SKM-1 treated with dmso at 0.1 percent for 144 hours (cell line): ENCODE results near the gene MVB12B.
"Not testable (repeated sequence)": the region's sequence is repeated elsewhere in the genome, so short reads cannot be mapped to it uniquely, and the experiment has no call there.

ENCODE experiments used
- DNase-seq: peaks from one replicate; lab custom pipeline; 2025; ENCODE audit not compliant: unreplicated experiment; lab: John Stamatoyannopoulos, UW

Gene MVB12B

DNA sequence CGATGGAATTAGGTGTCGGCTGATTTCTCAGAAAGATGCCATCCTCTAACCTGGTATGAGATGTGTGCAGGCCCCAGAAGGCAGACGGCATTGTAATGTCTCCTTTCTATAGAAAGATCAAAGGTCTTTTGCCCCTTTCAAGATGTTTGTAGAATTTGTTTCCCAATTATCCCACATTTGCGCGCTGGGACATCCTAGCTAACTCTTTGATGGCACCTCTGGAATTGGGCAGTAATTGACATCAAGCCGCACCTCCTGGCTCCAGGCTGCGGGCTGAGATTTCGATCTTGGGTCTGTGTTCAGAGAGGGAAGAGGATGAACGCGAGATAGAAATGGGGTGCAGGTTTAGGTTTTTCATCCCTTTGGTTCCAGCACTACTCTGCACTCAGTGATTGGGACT is 202.3 kb downstream of the MVB12B start:
- DNase-seq = no peak

GRCh38 chr9:126531035-126531571 is 204.5 kb downstream of the MVB12B start:
- no peak for DNase-seq

- no peak for DNase-seq
These were observed 205.0 kb downstream of the MVB12B start for GRCh38 chr9:126531591-126531990.

GRCh38 chr9:126532019-126532462 is 205.4 kb downstream of the MVB12B start:
- DNase-seq = no peak

DNA sequence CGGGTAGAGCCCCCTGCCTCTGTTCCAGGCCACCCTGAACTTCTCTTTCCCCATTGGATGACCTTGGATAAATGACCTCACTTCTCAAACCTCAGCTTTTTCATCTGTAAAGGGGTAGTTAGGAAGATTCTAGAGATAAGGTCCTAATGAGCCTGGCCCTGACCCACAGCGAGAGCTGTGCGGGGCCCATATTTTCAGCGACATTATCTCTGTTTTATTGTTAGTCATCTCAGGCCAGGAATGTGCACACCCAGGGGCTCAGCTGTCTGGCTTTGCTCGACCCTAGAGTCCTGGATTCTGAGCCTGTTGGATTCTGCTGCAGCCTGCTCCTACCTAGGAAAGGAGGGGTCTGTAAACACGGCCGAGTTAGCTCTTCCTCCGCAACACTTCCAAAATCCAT is 205.9 kb downstream of the MVB12B start:
- no peak for DNase-seq

- DNase-seq = no peak
These were observed 206.6 kb downstream of the MVB12B start for GRCh38 chr9:126532951-126533925.

- DNase-seq = no peak
These were observed 207.3 kb downstream of the MVB12B start for GRCh38 chr9:126533926-126534310.

- no peak for DNase-seq
These were observed 208.0 kb downstream of the MVB12B start for GRCh38 chr9:126534431-126535186.

GRCh38 chr9:126536131-126536530 is 209.5 kb downstream of the MVB12B start:
- DNase-seq = no peak

DNA sequence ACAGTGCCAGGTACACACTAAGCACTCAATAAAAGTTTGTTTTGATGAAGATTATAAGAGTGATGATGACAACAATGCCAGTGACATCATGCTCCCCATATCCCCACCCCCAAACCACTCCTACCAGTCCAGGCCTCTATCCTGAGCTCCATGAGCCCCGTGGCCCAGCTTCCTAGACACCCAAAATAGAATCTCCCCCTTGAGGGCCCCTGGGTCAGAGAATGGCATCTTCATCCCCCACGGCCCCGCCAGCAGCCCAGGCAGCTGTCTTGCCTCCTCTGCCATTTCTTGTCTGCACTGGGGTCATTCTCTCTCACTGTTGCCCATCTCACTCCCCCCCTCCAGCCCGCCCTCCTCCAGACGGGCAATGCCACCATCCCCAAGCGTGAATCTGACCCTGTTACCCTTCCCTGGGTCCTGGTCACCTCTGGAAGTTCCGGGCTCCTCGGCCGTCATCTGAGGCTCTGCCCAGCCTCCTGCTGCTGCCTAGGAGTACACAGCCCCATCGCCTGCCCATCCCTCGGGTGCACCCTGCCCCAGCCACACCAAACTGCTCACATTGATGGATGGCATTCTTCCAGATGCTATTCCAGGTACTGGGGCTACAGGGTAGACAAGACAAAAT is 210.3 kb downstream of the MVB12B start:
- DNase-seq = no peak

- no peak for DNase-seq
These were observed 211.9 kb downstream of the MVB12B start for GRCh38 chr9:126538550-126538949.

DNA sequence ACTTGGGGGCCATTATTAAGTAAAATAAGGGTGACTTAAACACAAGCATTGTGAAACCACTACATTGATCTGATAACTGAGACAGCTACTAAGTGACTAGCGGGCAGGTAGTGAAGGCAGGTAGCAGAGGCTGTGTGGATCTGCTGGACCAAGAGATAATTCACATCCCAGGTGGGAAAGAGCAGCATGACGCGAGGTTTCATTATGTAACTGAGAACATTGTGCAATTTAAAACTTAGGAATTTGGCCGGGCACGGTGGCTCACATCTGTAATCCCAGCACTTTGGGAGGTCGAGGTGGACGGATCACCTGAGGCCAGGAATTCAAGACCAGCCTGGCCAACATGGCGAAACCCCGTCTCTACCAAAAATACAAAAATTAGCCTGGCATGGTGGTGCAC is 213.8 kb downstream of the MVB12B start:
- not testable (repeated sequence) for DNase-seq

DNA sequence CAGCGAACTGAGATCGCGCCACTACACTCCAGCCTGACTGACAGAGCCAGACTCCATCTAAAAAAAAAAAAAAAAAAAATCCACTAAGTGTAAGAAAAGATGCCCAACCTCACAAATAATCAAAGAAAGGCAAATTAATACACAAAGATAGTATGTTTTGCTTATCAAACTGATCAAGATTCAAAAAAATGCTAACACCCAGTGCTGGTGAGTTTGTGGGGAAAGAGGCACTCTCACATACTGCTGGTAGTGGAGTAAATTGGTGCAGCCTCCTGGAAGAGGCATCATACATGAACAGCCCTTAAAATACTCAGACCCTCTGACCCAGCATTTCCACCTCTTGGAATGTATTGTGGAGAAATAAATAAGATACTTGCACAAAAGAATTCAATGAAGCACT is 216.9 kb downstream of the MVB12B start:
- no peak for DNase-seq

DNA sequence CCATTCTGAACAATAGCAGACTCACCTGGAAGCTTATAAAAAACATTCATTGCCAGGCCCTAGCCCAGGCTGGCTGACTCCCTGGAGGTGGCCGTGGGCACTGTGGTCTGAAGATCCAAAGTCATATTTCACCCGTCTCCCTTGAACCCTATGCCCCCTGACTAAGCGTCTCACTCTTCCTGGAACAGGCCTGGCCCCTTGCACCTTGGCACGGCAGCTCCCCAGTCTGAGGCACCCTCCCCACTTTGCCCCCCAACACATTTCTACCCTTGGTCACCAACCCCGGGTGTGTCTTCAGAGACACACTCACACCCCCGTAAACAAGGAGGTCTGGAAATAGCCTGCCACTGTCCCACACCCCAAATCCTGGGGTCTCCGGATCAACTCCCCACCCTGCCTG is 218.5 kb downstream of the MVB12B start:
- DNase-seq = no peak

- no peak for DNase-seq
These were observed 219.4 kb downstream of the MVB12B start for GRCh38 chr9:126546036-126546435.

DNA sequence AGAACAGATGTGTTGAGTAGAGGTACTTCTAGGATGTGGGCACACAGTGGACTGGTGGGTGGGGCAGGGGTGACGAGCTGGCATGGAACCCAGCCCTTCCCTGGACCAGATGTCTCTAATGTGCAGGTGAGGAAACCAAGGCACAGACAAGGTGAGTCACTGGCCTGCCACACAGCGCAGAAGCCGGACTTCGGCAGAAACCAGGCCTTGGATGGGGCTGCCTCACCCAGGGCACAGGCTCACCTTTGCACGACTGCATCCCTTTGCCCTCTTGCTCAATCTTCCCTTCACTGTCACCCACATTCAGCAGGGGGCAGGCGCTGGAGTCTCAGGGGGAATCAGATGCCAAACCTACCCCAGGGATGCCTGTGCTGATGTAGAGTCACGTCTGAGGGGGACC is 221.7 kb downstream of the MVB12B start:
- no peak for DNase-seq

DNA sequence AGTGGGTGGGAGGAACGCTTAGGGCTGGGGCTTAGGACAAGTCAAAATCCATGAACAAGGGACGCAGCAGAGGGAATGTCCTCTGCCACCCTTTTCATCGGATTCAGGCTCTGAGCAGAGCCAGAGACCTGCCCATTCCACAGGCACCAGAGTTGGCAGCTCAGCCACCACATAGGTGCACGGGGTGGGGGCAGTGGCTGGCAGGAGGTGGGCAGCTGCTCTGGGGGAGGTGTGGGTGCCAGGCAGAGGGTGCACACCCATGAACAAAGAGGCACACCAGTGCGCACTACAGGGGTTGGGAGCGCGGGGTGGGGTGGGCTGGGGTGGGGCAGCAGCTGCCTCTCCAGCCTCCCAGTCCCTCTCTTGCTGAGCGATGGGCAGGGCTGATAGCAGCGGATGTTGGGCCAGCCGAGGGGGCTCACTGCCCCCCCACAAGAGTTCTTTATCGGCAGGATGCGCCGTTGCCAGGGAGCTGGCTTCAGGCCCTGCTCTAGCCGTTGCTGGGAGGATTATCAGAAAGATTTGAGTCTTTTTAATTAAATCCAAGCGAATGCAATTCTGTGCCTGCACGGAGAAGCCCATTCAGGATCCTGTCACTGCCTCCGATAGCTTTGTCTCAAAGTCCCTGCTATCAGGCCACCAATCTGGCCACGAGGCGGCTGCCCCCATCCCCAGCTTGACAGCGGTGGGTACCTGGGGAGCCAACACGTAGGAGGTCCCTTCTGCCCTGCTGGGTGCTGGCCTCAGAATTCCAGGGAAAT is 222.8 kb downstream of the MVB12B start:
- no peak for DNase-seq

- DNase-seq = no peak
These were observed 224.3 kb downstream of the MVB12B start for GRCh38 chr9:126550891-126551351.

DNA sequence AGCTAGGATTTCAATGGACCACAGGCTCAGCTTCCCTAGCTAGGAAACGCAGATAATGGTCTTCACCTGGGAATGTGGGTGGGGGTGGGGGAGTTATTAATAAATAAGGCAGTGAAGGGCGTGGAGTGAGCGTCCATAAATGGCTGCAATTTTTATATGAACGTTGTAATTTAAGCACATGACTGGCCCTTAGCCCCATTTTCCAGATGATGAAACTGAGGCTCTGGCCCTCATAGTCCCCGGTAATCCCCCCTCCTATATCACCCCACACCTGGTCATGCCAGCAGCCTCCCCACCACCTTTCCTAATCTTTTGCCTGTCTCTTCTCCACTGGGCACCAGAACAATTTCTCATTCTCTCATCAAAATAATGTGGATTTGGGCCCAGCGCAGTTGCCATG is 225.2 kb downstream of the MVB12B start:
- no peak for DNase-seq

DNA sequence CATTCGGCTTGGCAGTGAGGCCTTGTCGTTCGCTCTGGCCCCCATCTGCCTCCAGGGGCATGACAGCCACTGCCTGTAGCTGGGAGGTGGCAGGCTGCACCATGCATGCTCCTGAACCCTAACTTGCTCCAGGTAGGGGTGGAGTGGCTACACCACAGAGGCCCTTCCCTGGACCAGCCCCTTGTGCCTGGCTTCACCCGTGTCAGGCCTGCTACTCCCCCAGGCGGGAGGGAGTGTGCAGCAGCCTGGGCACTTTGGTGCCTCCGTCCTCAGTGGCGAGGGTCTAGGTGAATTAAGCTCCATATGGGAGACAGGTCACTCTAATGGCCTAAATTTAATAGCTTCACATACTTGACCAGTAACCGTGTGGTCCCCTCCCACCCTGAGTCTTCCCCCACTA is 227.7 kb downstream of the MVB12B start:
- DNase-seq = no peak
